DMS114 treated with DMSO at 0.1 percent for 48 hours (cell line): ENCODE results near the gene IL23R.
"Not testable (repeated sequence)": the region's sequence is repeated elsewhere in the genome, so short reads cannot be mapped to it uniquely, and the experiment has no call there.

Source experiments
- DNase-seq: peaks from one replicate; lab custom pipeline; 2025; ENCODE audit not compliant: unreplicated experiment; lab: John Stamatoyannopoulos, UW

Gene IL23R

DNA sequence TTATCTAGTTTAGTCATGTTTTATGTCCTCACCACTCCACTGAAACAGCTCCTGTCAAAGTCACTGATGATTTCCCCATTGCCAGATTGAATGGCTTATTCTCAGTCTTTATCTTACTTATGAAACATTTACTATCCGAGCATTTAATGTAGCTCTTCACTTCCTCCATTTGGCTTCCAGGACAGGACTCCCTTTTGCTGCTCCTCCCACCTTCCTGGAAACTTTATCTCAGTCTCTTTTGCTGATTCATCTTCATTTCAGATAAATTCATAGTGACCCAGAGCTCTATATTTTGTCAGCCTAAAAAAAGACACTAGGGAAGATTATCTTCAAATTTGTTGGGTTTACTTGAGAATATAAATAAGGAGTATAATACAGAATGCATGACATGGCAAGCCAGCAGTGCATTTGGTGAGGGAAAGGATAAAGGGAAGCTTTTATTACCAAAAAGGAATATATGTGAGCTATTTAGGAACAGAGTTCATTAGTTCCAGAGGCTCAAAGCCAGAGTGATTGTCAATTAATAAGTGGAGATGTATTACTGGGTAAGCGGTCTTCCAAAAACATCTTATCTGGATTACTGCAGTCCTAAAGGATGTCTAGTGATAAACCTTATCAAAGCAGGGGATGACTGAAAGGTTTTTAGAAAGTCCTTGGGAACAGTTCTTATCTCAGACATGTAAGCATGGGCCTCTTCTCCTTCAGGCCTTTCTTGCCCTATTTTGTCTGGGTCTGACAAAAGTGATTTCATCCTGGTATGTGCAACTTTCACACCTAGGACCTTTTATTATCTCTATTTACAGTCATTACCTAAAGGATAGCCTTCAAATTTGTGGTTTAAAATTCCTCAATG is 25.6 kb downstream of the IL23R start:
- no peak for DNase-seq

- DNase-seq = no peak
These were observed 26.6 kb downstream of the IL23R start for GRCh38 chr1:67192902-67193301.

- no peak for DNase-seq
These were observed 27.4 kb downstream of the IL23R start for GRCh38 chr1:67193704-67194103.

- no peak for DNase-seq
These were observed 28.1 kb downstream of the IL23R start for GRCh38 chr1:67194209-67194863.

DNA sequence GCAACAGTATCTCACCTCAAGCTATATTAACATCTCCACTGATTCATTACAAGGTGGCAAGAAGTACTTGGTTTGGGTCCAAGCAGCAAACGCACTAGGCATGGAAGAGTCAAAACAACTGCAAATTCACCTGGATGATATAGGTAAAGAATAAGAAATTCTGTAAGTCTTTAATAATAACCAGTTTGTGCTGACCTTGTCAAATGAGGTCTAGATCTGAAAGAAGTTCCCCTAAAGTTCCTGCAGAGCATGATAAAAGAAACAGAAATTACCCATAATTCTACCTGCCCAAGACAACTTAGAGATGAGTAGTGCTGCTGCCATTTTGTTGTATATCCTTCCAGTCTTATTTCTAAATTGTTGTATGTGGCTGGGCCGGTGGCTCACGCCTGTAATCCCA is 34.5 kb downstream of the IL23R start:
- DNase-seq = no peak

DNA sequence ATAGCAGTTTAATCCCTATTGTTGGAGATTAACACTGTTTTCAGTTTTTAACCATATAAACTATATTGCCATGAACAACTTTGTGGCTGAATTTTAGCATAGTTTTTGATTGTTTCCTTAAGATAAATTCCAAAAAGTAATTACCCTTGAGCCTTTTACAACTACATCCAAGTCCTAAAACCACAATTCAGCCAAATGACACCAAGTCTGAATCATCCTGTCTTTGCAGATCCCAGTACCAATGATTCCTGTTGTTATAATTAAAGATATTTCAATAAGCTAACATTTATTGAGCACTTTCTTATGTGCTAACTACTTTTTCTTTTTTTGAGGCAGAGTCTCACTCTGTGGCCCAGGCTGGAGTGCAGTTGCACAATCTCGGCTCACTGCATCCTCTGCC is 35.6 kb downstream of the IL23R start:
- DNase-seq = no peak

DNA sequence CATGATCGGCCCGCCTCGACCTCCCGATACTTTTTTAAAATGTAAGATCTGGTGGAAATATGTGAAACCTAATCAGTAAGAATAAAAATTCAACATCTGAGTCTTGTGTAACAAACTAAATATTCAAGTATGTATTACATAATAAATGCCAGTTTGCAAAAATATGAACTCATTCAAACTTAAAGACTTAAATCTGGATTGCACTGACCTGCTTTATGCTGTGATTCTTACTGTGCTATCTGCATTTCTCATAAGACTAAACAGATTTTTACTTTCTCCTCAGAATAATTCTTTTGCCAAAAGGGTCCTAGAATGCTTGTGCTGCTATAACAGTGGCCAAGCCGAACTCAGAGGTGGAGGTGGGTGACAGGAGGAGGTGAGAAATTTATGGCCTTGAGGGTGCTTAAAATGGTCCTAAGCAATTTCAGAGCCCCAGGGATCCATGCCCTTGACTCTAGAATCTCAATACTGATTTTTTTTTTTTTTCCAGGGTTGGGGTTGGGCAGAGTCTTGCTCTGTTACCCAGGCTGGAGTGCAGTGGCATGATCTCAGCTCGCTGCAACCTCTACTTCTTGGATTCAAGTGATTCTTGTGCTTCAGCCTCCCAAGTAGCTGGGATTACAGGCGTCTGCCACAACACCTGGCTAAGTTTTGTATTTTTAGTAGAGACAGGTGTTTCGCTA is 38.2 kb downstream of the IL23R start:
- no peak for DNase-seq

- not testable (repeated sequence) for DNase-seq
These were observed 41.1 kb downstream of the IL23R start for GRCh38 chr1:67207398-67207797.

- DNase-seq = no peak
These were observed 42.0 kb downstream of the IL23R start for GRCh38 chr1:67208217-67208616.

DNA sequence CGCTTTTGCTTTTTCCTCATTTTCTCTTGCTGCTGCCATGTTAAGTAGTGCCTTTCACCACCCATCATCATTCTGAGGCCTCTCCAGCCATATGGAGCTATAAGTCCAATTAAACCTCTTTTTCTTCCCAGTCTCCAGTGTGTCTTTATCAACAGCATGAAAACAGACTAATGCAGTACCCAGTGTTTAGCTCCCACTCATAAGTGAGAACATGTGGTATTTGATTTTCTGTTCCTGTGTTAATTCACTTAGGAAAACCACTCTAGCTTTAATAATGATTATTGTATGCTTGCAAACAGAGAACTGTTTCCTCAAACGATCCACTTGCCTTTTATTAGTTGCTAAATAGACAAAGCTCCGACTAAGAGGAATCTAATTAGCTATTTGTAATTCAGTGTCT is 43.3 kb downstream of the IL23R start:
- no peak for DNase-seq

DNA sequence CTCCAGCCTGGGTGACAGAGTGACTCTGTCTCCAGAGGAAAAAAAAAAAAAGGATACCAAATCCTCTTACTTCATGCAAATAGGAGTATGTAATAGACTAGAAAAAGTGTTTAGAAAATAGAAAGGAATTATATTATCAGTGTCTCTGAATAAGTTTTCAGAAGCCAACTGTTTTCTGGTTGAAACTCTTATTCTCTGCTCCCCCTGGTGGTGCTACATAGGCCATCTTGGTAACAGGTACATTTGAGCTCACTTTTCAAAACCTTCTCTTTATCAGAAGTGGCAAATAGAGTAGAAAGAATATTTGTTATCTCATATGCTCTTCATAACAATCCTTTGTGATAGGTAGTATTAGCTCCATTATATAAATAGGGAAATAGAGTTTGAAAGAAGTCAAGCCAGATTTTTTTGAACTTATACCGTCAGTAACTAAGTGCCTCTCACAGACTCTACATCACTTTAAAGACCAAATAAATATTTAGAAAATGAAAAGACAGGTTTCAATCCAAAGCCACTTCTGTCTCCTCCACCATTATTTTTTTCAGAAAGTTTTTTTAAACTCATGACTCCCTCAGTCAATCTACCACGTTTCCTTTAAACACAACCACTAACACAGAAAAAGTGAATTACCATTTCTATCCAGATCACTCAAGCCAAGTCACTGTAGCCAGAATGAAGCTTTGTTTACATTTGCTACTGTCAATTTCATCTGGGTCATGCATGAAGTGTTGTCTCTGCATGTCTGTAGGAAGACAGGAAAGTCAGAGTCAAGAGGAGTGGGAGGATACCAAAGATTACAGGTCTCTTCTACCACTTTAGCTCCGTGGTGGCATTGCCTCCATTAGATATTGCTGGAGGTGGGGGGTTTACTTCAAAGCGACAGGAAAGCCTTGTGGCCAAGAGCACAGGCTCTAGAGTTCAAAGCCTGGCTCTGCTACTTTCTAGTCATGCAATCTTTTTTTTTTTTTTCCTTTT is 45.6 kb downstream of the IL23R start:
- peak; percentile 24 for DNase-seq

DNA sequence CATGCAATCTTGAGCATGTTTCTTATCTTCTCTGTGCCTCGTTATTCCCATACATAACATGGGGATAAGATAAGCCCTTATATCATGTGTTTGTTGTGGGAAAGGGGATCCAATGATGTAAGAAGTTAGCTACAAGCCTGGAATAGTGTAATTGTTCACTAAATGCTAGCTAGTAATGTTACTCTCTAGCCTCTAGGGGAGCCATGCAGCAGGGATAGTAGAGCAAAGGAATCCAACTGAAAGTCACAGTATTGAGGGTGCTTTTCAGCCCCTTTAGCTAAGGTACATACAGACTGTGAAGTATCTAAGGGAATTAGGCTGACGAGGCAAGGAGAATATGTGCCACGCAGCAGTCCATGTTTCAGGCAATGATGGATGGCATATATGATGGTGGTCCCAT is 46.9 kb downstream of the IL23R start:
- DNase-seq = peak; percentile 18

- no peak for DNase-seq
These were observed 47.7 kb downstream of the IL23R start for GRCh38 chr1:67213948-67214347.

DNA sequence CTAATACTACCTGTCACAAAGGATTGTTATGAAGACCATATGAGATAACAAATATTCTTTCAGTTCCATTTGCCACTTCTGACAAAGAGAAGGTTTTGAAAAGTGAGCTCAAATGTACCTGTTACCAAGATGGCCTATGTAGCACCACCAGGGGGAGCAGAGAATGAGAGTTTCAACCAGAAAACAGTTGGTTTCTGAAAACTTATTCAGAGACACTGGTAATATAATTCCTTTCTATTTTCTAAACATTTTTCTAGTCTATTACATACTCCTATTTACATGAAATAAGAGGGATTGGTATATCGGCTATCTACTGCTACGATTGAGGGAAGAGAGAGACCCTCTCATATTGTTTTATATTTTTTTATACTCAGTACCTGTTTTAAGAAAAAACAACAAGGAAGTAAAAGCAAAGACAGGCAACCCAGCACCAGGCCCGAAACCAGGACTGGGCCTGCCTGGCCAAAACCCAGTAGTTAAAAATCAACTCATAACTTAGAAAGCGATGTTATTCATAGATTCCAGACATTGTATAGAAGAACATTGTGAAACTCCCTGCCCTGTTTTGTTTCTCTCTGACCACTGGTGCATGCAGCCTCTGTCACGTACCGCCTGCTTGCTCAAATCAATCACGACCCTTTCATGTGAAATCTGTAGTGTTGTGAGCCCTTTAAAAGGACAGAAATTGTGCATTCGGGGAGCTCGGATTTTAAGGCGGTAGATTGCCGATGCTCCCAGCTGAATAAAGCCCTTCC is 48.3 kb downstream of the IL23R start:
- DNase-seq = no peak

- no peak for DNase-seq
These were observed 50.1 kb downstream of the IL23R start for GRCh38 chr1:67216401-67216800.

- DNase-seq = no peak
These were observed 51.2 kb downstream of the IL23R start for GRCh38 chr1:67217417-67217816.

GRCh38 chr1:67217938-67218337 is 51.7 kb downstream of the IL23R start:
- DNase-seq = no peak

DNA sequence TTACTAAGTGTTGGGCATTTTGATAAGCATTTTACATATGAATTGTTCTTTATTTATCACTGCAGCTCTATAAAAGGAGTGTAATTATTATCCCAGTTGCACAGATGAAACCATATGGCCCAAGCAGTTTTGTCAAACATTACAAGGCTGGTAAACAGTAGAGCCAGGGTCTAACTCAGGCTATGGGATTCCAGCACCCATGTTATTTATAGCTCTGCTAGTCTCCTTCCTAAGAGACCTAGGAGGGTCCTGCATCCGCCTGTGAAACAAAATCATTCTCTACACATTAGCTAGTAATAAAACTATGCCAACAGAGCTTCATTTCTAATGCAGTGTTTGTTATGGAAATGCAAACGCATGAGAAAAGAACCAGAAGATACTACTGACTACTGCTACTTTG is 58.6 kb downstream of the IL23R start:
- no peak for DNase-seq

- DNase-seq = no peak
These were observed 60.4 kb downstream of the IL23R start for GRCh38 chr1:67226688-67227087.

- DNase-seq = no peak
These were observed 60.9 kb downstream of the IL23R start for GRCh38 chr1:67227196-67227595.
